GM19324 (cell line): Measurements from ENCODE around the gene ZNF45.
"Not testable (repeated sequence)": the region's sequence is repeated elsewhere in the genome, so short reads cannot be mapped to it uniquely, and the experiment has no call there.

Experiments
- ATAC-seq: cut with Tn5 transposase; IDR thresholded peaks from one replicate; pipeline ENCODE4 v1.9.1; 2021; ENCODE audit warnings: mild to moderate bottlenecking, moderate library complexity; ENCODE audit not compliant: unreplicated experiment, low FRiP score

The ZNF45 gene

GRCh38 chr19:43934985-43935708 lies at the start of gene ZNF45:
Gene ZNF45, minus strand, starts transcription at chr19:43935282. Its CDS starts 13,097 bp downstream, at chr19:43922185.
- ATAC-seq: peak; percentile 96

GRCh38 chr19:43984687-43985000 lies 49.6 kb upstream of the ZNF45 start:
- peak; percentile 17 for ATAC-seq

- peak; percentile 90 for ATAC-seq
Observed at GRCh38 chr19:43983912-43984686, 49.0 kb upstream of the ZNF45 start, which contains the start of gene ZNF155. Gene ZNF155, plus strand, starts transcription at chr19:43984188. Its CDS starts 4,356 bp downstream, at chr19:43988544.

DNA sequence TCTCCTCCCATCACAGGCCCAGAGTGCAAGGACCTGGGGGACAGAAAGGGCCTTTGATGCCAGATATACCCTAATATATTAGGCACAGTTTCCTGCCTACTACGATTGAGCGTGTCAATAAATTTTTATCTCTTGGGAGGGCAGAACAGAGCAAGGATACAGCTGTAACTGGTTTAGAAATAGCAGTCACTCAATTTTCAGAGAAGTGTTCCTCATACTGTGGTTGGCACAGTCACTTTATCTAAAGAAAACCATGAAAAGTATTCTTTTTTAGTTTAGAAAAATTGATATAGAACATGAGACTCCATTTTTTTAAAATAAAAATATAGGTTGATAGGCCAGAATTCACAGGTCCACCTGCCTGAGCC lies 48.4 kb upstream of the ZNF45 start:
- peak; percentile 24 for ATAC-seq

- no peak for ATAC-seq
Observed at GRCh38 chr19:43976732-43977131, 41.6 kb upstream of the ZNF45 start.

DNA sequence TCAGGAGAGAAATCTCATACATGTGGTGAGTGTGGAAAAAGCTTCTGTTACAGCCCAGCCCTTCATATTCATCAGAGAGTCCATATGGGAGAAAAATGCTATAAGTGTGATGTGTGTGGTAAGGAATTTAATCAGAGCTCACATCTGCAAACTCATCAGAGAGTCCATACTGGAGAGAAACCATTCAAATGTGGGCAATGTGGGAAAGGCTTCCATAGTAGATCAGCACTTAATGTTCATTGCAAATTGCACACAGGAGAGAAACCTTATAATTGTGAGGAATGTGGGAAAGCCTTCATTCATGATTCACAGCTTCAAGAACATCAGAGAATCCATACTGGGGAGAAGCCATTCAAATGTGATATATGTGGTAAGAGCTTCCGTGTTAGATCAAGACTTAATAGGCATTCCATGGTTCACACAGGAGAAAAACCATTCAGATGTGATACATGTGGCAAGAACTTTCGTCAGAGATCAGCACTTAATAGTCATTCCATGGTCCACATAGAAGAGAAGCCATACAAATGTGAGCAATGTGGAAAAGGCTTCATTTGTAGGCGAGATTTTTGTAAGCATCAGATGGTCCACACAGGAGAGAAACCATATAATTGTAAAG lies 31.1 kb upstream of the ZNF45 start:
- no peak for ATAC-seq

GRCh38 chr19:43960411-43960810 lies 25.3 kb upstream of the ZNF45 start:
- ATAC-seq: no peak

GRCh38 chr19:43957891-43958290 lies 22.8 kb upstream of the ZNF45 start:
- ATAC-seq: no peak

DNA sequence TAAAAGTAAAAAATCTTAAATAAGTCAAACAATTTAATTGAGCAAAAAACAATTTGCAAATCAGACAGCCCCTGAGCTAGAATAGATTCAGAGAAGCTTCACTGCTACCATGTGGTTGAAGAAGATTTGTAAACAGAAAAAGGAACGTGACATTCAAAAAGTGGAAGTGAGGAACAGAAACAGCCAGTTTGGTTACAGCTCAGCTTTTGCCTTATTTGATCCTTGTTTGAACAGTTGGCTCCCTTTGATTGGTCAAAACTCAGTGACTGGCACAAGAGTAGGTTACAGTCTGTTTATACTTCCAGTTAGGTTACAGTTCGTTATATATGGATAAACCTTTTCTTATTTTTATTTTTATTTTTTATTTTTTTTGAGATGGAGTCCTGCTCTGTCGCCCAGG lies 21.7 kb upstream of the ZNF45 start:
- ATAC-seq: no peak

GRCh38 chr19:43950834-43951645 lies 16.0 kb upstream of the ZNF45 start, which contains the start of gene ZNF221:
Gene ZNF221, plus strand, starts transcription at chr19:43951228. Its CDS starts 11,499 bp downstream, at chr19:43962727.
- ATAC-seq: peak; percentile 87

DNA sequence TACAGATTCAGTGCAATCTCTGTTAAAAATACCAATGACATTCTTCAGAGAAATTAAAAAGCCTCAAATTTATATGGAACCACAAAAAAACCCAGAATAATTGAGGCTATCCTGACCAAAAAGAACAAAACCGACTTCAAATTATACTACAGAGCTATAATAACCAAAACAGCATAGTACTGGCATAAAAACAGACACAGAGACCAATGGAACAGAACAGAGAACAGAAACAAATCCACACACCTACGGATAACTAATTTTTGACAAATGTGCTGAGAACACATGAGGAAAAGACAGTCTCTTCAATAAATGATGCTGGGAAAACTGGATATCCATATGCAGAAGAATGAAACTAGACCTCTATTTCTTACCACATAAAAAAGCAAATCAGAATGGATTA lies 14.7 kb upstream of the ZNF45 start:
- ATAC-seq: not testable (repeated sequence)

DNA sequence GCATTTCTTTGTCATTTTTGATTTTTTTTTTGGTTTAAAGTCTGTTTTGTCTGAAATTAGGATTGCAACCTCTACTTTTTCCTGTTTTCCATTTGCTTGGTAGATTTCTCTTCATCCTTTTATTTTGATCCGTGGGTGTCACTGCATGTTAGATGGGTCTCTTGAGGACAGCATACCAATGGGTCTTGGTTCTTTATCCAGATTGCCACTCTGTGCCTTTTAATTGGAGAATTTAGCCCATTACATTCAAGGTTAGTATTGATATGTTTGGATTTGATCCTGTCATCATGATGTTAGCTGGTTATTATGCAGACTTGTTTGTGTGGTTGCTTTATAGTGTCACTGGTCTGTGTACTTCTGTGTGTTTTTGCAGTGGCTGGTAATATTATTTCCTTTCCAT lies 12.3 kb upstream of the ZNF45 start:
- not testable (repeated sequence) for ATAC-seq

DNA sequence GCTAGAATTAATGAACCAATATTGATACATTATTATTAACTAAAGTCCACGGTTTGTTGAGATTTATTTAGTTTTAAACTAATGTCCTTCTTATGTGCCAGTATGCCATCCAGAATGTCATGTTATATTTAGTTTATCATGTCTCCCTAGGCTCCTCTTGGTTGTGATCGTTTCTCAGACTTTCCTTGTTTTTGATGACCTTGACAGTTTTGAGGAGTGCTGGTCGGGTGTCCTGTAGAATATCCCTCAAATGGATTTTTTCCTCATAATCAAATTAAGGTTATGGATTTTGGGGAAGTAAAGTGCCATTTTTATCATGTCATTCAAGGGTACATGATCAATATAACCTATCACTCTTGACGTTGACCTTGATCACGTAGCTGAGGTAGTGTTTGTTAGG lies 6.1 kb upstream of the ZNF45 start:
- ATAC-seq: no peak

DNA sequence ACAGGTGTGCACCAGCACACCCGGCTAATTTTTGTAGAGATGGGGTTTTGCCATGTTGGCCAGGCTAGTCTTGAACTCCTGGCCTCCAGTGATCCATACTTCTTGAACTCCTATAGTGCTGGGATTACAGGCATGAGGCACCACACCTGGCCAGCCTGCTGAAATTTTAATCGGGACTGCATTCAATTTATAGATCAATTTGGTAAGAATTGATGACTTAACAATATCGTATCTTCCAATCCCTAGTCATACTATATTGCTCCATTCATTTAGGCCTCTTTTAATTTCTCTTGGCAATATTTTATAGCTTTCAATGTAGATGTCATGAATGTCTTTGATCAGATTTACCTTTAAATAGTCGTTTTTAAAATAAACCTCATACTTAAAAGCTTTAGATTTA lies 5.6 kb upstream of the ZNF45 start:
- no peak for ATAC-seq

DNA sequence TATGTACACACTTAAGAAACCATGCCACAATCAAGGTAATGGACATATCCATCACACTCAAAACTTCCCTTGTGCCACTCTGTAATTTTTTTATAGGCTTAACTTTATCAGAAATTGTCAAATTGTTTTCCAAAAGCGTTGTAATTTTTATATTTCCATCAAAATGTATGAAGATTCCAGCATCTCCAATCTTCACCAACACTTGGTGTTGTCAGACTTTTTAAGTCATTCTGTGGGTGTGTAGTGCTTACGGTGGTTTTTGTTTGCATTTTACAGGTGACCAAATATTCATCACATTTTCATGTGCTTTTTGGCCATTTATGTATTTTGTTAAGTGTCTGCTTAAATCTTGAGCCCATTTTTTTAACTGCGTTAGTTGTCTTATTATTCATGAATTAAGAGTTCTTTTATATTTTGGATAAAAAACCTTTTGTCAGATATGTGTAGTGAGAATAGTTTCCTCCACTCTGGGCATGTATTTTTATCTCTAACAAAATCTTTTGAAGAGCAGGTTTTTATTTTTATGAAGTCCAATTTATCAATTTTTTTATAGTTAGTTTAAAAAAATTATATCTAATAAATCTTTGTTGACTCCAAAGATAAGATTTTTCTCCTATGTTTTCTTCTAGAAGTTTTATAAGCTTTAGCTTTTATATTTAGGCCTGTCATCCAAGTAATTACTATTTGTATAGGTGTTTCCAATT lies 4.6 kb upstream of the ZNF45 start:
- ATAC-seq: no peak

GRCh38 chr19:43936188-43936587 lies 1.1 kb upstream of the ZNF45 start:
- ATAC-seq: no peak

DNA sequence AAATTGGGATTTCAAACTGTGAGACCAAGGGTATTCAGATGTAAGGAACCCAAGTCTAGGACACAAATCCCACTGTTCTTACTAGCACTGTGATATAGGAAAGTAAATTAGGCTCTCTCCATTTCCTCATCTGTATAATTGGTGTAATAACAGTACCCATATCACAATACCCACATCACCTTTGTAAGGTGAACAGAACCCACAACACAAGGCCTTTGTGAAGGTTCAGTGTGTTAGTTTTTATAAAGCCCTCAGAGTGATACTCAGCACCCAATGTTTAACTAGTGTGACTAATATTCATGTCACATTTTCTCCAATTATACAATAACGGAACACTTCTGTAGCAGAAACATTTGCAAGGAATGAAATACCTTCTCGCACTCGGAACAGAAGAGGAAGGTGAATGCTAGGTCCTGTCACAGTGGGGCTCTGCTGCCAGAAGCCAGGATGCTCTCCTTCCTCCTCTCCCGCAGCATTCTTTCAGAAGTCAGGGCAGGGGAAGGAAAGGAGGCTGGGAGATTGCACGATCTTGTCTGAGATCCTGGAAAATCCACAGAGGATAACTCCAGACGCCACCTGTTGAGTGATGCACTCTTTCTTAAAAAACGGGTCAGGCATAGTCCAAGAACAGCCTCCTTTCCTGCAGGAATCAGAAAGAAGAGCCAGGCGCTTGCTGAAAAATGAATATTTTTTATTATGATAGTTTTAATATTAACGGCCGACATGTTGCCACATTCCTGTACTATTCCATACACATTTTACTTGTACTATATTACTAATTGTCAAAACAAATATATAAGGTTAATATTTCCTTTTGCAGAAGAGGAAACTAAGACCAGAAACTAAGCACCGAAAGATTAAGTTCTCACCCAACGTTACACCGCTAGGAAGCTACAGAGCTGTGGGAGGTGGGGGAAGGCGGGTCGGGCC lies 762 bp downstream of the ZNF45 start:
- ATAC-seq: no peak

DNA sequence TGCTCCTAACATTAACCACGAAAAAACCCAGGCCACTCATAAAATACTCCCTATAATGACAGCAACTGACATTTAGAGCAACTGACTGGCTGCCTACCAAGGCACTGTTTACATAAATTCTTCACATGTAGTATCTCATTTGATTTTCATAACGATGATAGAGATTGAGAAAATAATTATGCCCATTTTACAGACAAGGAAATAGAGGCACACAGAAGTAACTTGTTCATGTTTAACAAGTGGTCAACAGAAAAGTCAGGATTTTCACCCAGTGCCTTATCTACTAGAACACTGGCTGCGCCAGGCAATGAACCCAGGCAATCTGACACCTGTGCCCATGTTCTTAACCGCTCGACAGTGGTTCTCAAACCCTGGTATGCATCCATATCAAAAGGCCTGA lies 6.3 kb downstream of the ZNF45 start:
- ATAC-seq: no peak

GRCh38 chr19:43923875-43924274 lies 11.2 kb downstream of the ZNF45 start:
- no peak for ATAC-seq
